MM.1S (cell line): ENCODE measurements around the gene RPA3.
"Not testable (repeated sequence)": the region's sequence is repeated elsewhere in the genome, so short reads cannot be mapped to it uniquely, and the experiment has no call there.

Experiments used
- DNase-seq: peaks from one replicate; pipeline ENCODE4 v3.0.0-alpha.2; 2015
- H2AFZ ChIP-seq: fragments of 300-600 bp; sonication (generic); 2 replicates; pipeline ENCODE4 v1.6.0; 2016; ENCODE audit warnings: antibody characterized with exemption, low read length
- H3F3A ChIP-seq: fragments of 300-600 bp; sonication (generic); 2 replicates; pipeline ENCODE4 v1.6.1; 2016; ENCODE audit warnings: mild to moderate bottlenecking, antibody characterized with exemption, low read length, moderate library complexity, mixed read lengths; ENCODE audit not compliant: insufficient read depth
- H3K27ac ChIP-seq: fragments of 300-600 bp; sonication (generic); 2 replicates; pipeline ENCODE4 v1.5.1; 2016; ENCODE audit warnings: mild to moderate bottlenecking, low read length
- H3K27me3 ChIP-seq: fragments of 300-600 bp; sonication (generic); replicated peaks from 2 replicates; pipeline ENCODE4 v1.6.0; 2016; ENCODE audit warnings: low read length; ENCODE audit not compliant: insufficient read depth
- H3K36me3 ChIP-seq: fragments of 300-600 bp; sonication (generic); replicated peaks from 2 replicates; pipeline ENCODE4 v1.6.1; 2016; ENCODE audit warnings: mild to moderate bottlenecking, low read length, mixed read lengths; ENCODE audit not compliant: insufficient read depth
- H3K4me1 ChIP-seq: fragments of 300-600 bp; sonication (generic); 2 replicates; pipeline ENCODE4 v1.6.1; 2016; ENCODE audit warnings: low read length, mixed read lengths
- H3K4me2 ChIP-seq: fragments of 300-600 bp; sonication (generic); 2 replicates; pipeline ENCODE4 v1.6.0; 2016; ENCODE audit warnings: low read depth, low read length
- H3K4me3 ChIP-seq: fragments of 300-600 bp; sonication (generic); 2 replicates; pipeline ENCODE4 v1.5.1; 2016; ENCODE audit warnings: low read length, mixed read lengths
- H3K79me2 ChIP-seq: fragments of 300-600 bp; sonication (generic); 2 replicates; pipeline ENCODE4 v1.6.1; 2016; ENCODE audit warnings: mixed run types, low read length, mixed read lengths
- H3K9ac ChIP-seq: fragments of 300-600 bp; sonication (generic); 2 replicates; pipeline ENCODE4 v1.6.1; 2016; ENCODE audit warnings: low read length, mixed read lengths
- H3K9me2 ChIP-seq: fragments of 300-600 bp; sonication (generic); replicated peaks from 2 replicates; pipeline ENCODE4 v1.6.1; 2016; ENCODE audit warnings: mild to moderate bottlenecking, low read length, mixed read lengths; ENCODE audit not compliant: insufficient read depth
- H3K9me3 ChIP-seq: fragments of 300-600 bp; sonication (generic); replicated peaks from 2 replicates; pipeline ENCODE4 v1.6.1; 2016; ENCODE audit warnings: mild to moderate bottlenecking, low read length, mixed read lengths; ENCODE audit not compliant: insufficient read depth
- H4K20me1 ChIP-seq: fragments of 300-600 bp; sonication (generic); 2 replicates; pipeline ENCODE4 v1.6.1; 2016; ENCODE audit warnings: mild to moderate bottlenecking, low read length, moderate library complexity, mixed read lengths; ENCODE audit not compliant: insufficient read depth
- EZH2 ChIP-seq: fragments of 300-600 bp; sonication (generic); optimal IDR thresholded peaks from 2 replicates; pipeline ENCODE3; 2017; ENCODE audit warnings: low read depth, mild to moderate bottlenecking, antibody characterized with exemption, low read length, mixed read lengths
- EZH2phosphoT487 ChIP-seq: fragments of 300-600 bp; sonication (generic); IDR thresholded peaks from 2 replicates; pipeline ENCODE4 v1.6.1; 2018; ENCODE audit warnings: antibody characterized with exemption, low read length
- TF ChIP-seq, protein P1 (sequence below): fragments of 300-600 bp; sonication (generic); IDR thresholded peaks from 2 replicates; pipeline ENCODE4 v1.5.1; 2016; ENCODE audit warnings: antibody characterized with exemption, low read length, mixed read lengths

The RPA3 gene

DNA sequence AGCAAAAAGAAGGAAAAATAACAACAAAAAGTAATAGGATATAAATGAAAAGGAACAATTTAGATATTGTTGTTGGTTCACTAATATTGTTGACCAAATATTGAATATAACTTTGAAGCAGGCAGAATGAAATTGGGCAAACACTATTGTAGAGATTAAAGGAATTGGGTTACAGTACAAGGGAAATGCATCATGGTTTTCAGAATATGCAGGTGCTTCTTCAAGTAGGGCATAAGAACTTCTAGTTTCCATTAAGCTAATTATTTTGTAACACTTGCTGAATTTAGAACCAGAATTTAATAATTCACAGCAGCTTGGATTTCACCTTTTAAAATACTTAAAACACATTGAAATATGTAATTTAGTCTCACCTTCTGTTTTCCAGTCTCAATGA, 36.5 kb downstream of the RPA3 start:
- Histone ChIP-seq H3K36me3 (no peaks in the 10 kb centered on the region), H3K9me3 (no peaks in the 10 kb centered on the region), H3K9me2 (no peaks in the 10 kb centered on the region), H3K27me3 (no peaks in the 10 kb centered on the region), H3F3A (peaks cover 14% of the 10 kb centered on the region; the same call in 1 of the 2 replicates), H3K79me2 (no peaks in the 10 kb centered on the region), H4K20me1 (no peaks in the 10 kb centered on the region), H3K4me3 (no peak overlapping the region; the same call in 1 of the 2 replicates), H3K9ac (no peak overlapping the region), H3K4me1 (peaks cover 23% of the 10 kb centered on the region), H2AFZ (no peak overlapping the region), H3K27ac (peak overlapping the region; percentile 38; the same call in 1 of the 2 replicates), H3K4me2 (peak overlapping the region; percentile 65)
- peak; percentile 29 for DNase-seq
- TF ChIP-seq EZH2phosphoT487, result no peak
- TF ChIP-seq EZH2, result no peak
- TF ChIP-seq, protein P1, sequence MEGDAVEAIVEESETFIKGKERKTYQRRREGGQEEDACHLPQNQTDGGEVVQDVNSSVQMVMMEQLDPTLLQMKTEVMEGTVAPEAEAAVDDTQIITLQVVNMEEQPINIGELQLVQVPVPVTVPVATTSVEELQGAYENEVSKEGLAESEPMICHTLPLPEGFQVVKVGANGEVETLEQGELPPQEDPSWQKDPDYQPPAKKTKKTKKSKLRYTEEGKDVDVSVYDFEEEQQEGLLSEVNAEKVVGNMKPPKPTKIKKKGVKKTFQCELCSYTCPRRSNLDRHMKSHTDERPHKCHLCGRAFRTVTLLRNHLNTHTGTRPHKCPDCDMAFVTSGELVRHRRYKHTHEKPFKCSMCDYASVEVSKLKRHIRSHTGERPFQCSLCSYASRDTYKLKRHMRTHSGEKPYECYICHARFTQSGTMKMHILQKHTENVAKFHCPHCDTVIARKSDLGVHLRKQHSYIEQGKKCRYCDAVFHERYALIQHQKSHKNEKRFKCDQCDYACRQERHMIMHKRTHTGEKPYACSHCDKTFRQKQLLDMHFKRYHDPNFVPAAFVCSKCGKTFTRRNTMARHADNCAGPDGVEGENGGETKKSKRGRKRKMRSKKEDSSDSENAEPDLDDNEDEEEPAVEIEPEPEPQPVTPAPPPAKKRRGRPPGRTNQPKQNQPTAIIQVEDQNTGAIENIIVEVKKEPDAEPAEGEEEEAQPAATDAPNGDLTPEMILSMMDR, result no peak

DNA sequence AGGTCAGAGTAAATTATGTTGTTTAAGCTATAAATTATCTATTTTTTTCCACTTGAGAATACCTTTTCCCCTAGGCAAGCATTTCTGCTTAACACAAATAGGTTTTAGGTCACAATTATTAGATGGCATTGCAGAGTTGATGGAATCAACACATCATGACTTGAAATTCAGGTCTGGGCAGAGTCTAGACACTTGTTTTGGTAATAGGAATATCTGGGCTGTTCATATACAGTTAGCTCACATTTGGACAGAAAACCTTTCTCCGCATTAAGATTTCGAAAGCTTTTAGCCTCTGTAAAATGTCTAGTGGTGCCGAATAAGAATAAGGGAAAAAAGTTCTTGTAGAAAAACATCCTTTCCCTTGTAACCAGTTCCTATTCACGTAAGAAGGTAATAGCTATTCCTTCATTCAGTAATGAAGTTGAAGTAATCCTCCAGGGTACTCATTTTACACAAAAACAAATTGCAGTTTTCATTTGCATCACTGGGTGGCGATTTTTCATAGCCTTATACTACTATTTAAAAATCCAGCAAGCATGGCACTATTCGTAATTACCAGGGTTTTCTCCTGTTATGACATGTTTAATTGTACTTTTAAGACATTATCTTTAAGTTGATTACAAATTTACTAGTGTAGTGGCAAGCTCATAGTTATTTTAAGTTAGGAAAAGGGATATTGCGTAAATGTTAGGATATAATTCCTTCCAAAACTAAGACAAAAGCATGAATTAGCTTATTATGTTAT, 37.0 kb downstream of the RPA3 start:
- peak overlapping the region; percentile 38 for H2AFZ ChIP-seq
- DNase-seq, result peak; percentile 83

DNA sequence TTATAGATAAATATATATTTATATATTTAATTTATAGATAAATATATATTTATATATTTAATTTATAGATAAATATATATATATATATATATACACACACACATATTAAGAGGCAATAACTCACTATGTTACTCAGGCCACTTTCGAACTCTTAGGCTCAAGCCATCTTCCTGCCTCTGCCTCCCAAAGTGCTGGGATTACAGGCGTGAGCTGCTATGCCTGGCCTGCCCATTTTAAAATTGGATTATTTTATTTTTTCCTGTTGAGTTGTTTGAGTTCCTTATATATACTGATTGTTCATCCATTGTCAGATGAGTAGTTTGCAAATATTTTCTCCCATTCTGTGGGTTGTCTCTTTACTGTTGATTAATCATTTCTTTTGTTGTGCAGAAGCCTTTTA, 38.8 kb downstream of the RPA3 start:
- H4K20me1 ChIP-seq, DNase-seq, H3K79me2 ChIP-seq, H3K27me3 ChIP-seq, H3K9ac ChIP-seq, H3K36me3 ChIP-seq, H3K27ac ChIP-seq, H3K9me2 ChIP-seq, H3K9me3 ChIP-seq, H3K4me3 ChIP-seq, H3K4me2 ChIP-seq, H2AFZ ChIP-seq: not testable (repeated sequence)
- H3F3A ChIP-seq, result peaks cover 14% of the 10 kb centered on the region; the same call in 1 of the 2 replicates
- H3K4me1 ChIP-seq, result peaks cover 23% of the 10 kb centered on the region

More for the DNA sequence above, 37.0 kb downstream of the RPA3 start:
- H3K9me2 ChIP-seq, result no peaks in the 10 kb centered on the region
- H3K27me3 ChIP-seq, result no peaks in the 10 kb centered on the region
- H3K4me3 ChIP-seq, result no peak overlapping the region
- no peaks in the 10 kb centered on the region for H3K9me3 ChIP-seq
- H3K27ac ChIP-seq, result peak overlapping the region; percentile 38; the same call in 1 of the 2 replicates
- H4K20me1 ChIP-seq, result no peaks in the 10 kb centered on the region
- peaks cover 23% of the 10 kb centered on the region for H3K4me1 ChIP-seq
- peak overlapping the region; percentile 17; the same call in 1 of the 2 replicates for H3K9ac ChIP-seq
- no peaks in the 10 kb centered on the region for H3K79me2 ChIP-seq
- peak overlapping the region; percentile 65 for H3K4me2 ChIP-seq
- H3F3A ChIP-seq, result peaks cover 14% of the 10 kb centered on the region; the same call in 1 of the 2 replicates
- TF ChIP-seq, protein P1, result peak; percentile 73
- no peak for TF ChIP-seq EZH2
- H3K36me3 ChIP-seq, result no peaks in the 10 kb centered on the region

DNA sequence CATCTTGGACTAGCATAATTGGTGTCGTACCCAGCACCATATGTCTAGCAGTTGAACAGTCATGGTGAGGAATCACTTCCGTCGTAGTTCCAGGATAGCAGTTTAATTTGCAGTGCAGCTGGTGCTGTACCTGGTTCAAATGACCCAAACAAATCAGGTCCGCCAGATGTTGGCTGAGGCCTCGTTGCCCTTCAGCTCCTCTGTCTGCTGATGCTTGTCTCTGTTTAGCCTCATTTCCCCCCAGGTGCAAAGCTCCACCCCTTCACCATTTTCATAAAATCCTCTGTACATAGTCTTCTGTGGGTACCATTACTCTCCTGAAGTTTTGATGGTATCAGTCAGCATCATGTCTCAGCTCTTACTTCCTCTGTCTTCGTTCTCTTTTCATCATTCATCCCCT, 42.7 kb downstream of the RPA3 start:
- no peaks in the 10 kb centered on the region for H3K36me3 ChIP-seq
- H3K27ac ChIP-seq, result no peak overlapping the region
- no peak overlapping the region for H3K4me3 ChIP-seq
- no peak for TF ChIP-seq EZH2
- no peak for TF ChIP-seq EZH2phosphoT487
- TF ChIP-seq, protein P1, result no peak
- no peaks in the 10 kb centered on the region for H3K9me3 ChIP-seq
- H3K9ac ChIP-seq, result no peak overlapping the region
- H3F3A ChIP-seq, result peaks cover 9% of the 10 kb centered on the region; the same call in 1 of the 2 replicates
- H3K4me2 ChIP-seq, result no peak overlapping the region
- peaks cover 21% of the 10 kb centered on the region for H3K4me1 ChIP-seq
- no peaks in the 10 kb centered on the region for H3K79me2 ChIP-seq
- no peaks in the 10 kb centered on the region for H3K27me3 ChIP-seq
- no peaks in the 10 kb centered on the region for H3K9me2 ChIP-seq
- no peaks in the 10 kb centered on the region for H4K20me1 ChIP-seq
- no peak overlapping the region for H2AFZ ChIP-seq
- no peak for DNase-seq
